GM13977 (cell line): ENCODE data around the gene TDRD1.

Experiments used
- DNase-seq: peaks from one replicate; pipeline ENCODE4 v3.0.0; 2012; ENCODE audit warnings: low spot score
- CTCF ChIP-seq: IDR thresholded peaks from 2 replicates; pipeline ENCODE4 v1.5.1; 2012; ENCODE audit warnings: mild to moderate bottlenecking, control low read depth; ENCODE audit not compliant: insufficient read depth; ENCODE audit errors: extremely low read depth, missing control alignments
- in situ Hi-C: fragments of 300-500 bp; cut with MboI; formaldehyde crosslinking; loops from one replicate; pipeline ENCODE4 v1.12.0; 2022; ENCODE audit warnings: low sequenced_read_pairs, low pct_unique_long_range_greater_than_20kb, mixed read lengths, inconsistent platforms; ENCODE audit not compliant: unreplicated experiment

TDRD1 gene

GRCh38 chr10:114195079-114195478, 15.9 kb downstream of the TDRD1 start:
- in situ Hi-C loops = no loop called here
- peak; percentile 23 for DNase-seq
- no peak for TF ChIP-seq CTCF

- no peak for TF ChIP-seq CTCF
- no peak for DNase-seq
- in situ Hi-C loops = no loop called here
Measured at GRCh38 chr10:114199239-114199638, 20.1 kb downstream of the TDRD1 start.

- DNase-seq = no peak
- in situ Hi-C loops = no loop called here
- no peak for TF ChIP-seq CTCF
Measured at GRCh38 chr10:114202812-114203211, 23.7 kb downstream of the TDRD1 start.

- DNase-seq = no peak
- in situ Hi-C loops = no loop called here
- no peak for TF ChIP-seq CTCF
Measured at GRCh38 chr10:114206902-114207301, 27.7 kb downstream of the TDRD1 start.

GRCh38 chr10:114207349-114207748, 28.2 kb downstream of the TDRD1 start:
- no peak for TF ChIP-seq CTCF
- DNase-seq = no peak
- in situ Hi-C loops = no loop called here

- no peak for TF ChIP-seq CTCF
- no peak for DNase-seq
- in situ Hi-C loops = no loop called here
Measured at GRCh38 chr10:114208351-114208750, 29.2 kb downstream of the TDRD1 start.

- in situ Hi-C loops = no loop called here
- no peak for DNase-seq
- no peak for TF ChIP-seq CTCF
Measured at GRCh38 chr10:114212153-114212552, 33.0 kb downstream of the TDRD1 start.
